GM12801 (cell line): ENCODE data around the gene NOC4L.

ENCODE experiments used
- TF ChIP-seq, protein P1 (sequence below): IDR thresholded peaks from one replicate; pipeline ENCODE4 v1.5.1; 2011; ENCODE audit warnings: control low read depth; ENCODE audit not compliant: insufficient read length; ENCODE audit errors: extremely low read depth

NOC4L gene

GRCh38 chr12:132173135-132174014 lies 29.1 kb downstream of the NOC4L start:
- TF ChIP-seq, protein P1, sequence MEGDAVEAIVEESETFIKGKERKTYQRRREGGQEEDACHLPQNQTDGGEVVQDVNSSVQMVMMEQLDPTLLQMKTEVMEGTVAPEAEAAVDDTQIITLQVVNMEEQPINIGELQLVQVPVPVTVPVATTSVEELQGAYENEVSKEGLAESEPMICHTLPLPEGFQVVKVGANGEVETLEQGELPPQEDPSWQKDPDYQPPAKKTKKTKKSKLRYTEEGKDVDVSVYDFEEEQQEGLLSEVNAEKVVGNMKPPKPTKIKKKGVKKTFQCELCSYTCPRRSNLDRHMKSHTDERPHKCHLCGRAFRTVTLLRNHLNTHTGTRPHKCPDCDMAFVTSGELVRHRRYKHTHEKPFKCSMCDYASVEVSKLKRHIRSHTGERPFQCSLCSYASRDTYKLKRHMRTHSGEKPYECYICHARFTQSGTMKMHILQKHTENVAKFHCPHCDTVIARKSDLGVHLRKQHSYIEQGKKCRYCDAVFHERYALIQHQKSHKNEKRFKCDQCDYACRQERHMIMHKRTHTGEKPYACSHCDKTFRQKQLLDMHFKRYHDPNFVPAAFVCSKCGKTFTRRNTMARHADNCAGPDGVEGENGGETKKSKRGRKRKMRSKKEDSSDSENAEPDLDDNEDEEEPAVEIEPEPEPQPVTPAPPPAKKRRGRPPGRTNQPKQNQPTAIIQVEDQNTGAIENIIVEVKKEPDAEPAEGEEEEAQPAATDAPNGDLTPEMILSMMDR, result no peak

- TF ChIP-seq, protein P1, result no peak
Observed at GRCh38 chr12:132174015-132174838, 30.0 kb downstream of the NOC4L start.

DNA sequence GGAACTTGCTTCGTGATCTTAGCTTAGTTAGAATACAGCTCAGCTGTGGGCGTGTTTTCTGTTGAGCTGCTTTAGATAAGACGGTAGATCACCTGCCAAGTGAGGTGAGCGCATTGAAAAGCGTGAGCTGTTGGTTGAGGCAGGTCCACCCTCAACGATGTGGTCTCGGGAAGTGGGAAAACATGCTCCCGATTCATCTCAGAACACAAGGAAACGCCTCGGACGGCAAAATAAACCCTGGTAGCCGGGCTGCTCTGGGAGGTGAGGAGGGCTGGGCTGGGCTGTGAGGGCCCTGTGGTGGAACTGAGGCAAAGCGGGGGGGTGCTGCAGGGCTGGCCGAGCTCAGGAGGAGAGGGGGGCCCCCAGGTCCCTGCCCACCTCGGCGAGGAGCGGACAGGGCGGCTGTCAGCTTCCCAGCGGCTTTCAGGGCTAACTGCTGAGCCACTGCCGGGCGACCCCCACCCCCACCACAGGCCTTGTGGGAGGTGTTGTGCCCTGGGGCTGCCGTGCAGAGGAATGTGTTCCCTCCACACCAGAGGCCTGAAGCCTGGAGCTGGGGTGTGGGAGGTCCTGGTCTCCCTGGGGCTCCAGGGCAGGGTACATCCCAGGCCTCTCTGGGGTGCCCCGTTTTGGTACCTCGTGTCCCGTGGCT lies 30.7 kb downstream of the NOC4L start:
- TF ChIP-seq, protein P1, result no peak

DNA sequence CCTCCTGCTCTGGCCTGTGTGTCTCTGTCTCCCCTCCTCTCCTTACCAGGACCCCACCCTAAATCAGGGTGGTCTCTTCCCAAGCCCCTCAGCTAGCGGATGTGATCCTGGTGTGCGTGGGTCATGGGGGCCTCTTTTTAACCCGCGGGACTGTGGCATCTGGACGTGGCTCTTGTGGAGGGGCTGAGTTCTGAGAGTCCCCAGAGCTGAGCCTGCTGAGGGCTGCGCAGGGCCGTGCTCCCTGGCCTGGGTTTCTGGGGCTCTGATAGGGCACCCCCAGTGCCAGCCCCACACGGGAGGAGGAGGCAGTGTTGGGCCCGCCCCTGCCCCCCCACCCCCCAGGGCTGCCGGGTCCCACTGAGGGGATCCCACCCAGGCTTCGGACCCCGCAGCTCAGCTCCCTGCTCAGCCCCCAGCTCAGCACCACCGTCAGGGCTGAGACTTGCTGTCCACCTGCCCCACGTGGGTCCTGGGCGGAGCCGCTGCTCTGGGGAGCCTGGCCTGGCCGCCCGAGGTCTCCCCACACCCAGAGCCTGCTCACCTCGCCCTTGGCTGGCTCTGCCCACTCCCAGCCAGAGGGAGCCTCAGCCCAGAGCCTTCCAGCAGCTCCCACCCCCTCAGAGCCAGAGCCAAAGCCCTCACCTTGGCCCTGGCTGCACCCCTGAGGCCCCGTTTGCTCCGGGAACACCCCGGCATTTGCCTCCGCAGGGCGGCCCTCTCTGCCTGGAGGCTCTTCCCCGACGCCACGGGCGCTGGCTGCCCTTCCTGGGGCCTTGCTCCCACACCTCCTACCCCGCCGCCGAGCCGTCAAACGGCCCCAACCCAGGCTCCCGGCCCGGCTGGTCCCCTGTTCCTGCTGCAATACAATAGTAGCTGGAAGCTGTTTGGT lies 31.5 kb downstream of the NOC4L start:
- TF ChIP-seq, protein P1, result no peak

GRCh38 chr12:132176385-132176919 lies 32.2 kb downstream of the NOC4L start:
- TF ChIP-seq, protein P1, result no peak

DNA sequence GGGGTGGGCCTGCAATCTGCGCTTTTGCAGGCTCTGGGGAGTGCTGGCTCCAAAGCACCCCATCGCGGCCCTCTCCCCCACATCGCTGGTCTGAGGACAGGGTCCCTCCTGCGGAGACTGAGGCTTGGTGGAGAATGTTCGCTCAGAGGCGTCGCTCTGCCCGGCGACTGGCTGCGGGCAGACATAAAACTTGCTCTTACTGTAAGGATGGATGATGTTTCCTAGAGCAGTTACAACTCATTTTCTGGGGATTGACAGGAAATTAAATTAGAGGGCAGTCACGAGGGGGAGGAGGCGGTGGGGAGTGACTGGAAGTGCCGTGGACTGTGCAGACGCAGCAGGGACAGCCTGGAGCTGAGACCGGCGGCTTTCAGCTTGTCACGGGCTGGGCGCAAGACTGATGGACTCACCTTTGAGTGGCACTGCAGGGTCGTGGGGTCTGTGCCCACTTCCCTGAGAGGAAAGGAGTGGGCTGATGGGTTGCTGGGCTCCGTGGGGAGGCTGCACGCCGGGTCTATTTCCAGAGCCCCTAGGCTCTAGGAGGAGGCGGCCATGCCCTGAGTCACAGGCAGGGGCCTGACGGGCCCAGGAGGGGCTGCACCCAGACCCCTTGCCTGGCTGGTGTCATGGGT lies 32.8 kb downstream of the NOC4L start:
- TF ChIP-seq, protein P1, result no peak
